ENCODE results near the gene CD34.

GRCh38 chr1:207892764-207893163 is 18.2 kb downstream of the CD34 start:
- TF ChIP-seq, protein P1, sequence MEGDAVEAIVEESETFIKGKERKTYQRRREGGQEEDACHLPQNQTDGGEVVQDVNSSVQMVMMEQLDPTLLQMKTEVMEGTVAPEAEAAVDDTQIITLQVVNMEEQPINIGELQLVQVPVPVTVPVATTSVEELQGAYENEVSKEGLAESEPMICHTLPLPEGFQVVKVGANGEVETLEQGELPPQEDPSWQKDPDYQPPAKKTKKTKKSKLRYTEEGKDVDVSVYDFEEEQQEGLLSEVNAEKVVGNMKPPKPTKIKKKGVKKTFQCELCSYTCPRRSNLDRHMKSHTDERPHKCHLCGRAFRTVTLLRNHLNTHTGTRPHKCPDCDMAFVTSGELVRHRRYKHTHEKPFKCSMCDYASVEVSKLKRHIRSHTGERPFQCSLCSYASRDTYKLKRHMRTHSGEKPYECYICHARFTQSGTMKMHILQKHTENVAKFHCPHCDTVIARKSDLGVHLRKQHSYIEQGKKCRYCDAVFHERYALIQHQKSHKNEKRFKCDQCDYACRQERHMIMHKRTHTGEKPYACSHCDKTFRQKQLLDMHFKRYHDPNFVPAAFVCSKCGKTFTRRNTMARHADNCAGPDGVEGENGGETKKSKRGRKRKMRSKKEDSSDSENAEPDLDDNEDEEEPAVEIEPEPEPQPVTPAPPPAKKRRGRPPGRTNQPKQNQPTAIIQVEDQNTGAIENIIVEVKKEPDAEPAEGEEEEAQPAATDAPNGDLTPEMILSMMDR (conservative IDR thresholded peaks at IDR 0.05; ENCODE audit: low read depth, low read length): no peak
- TF ChIP-seq EZH2phosphoT487 (IDR thresholded peaks at IDR 0.05; ENCODE audit: borderline replicate concordance, low read length): no peak
- TF ChIP-seq EZH2 (IDR thresholded peaks at IDR 0.05; ENCODE audit: low read length, unreplicated experiment): no peak
